ENCODE results near the gene HYCC1.

Gene HYCC1

DNA sequence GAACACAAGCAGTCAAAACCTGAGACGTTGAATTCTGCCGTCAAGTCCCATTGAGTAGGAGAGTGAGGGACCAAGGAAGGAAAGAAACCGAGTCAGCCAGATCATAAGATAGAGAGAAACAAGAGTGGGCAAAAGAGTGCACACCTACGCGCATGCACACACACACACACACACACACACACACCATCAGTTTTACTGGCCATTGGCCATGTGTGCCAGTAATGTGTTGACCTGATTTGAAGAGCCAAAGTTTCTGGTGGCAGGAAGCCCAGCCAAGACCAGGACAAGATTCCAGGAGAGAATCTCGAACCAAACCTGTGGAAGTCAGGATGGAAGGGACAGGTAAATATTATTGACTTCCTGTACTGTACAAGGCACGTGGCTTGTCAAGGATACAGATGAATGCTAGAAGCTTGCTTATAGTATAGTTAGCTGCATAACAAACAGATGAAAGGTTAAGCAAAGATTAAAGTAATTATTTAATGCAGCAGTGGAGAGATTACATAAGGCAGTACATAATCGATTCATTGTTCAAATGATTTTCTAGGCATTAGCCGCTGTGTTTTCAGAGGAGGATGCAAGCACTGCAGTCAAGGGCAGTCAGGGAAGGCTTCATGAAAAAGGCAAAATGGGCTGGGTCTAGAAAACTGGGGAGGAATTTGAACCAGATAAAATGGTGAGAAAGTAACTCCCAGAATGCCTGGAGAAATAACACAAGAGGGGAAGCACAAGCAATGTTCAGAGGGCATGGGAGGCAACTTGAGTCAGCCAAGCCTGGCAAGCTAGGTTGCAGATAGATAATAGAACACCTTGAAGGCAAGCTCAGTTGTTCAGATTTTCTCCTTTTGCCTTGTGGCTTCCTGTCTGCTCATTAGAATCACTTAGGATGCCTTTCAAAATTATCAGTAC, 2.7 kb upstream of the HYCC1 start:
- no peak for DNase-seq (ENCODE audit: low read depth, low spot score)

DNA sequence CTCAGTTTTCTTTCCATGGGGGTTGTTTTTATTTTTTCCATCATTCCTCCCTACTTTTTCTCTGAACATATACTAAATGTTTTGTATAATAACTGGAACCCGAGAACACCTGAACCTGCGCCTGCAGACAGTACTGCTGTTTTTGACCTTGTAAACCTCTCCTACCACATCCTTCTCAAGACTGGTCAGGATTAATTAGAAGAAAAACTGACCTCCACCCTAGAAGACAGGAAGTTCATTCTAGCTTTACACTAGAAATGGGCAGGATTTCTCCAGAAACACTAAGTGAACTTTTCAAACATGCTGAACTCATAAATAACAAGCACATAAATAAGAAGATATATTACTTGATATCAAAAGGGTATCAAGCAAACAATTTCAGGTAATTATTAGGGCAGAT, 751 bp upstream of the HYCC1 start:
- no peak for DNase-seq (ENCODE audit: low read depth, low spot score)

DNA sequence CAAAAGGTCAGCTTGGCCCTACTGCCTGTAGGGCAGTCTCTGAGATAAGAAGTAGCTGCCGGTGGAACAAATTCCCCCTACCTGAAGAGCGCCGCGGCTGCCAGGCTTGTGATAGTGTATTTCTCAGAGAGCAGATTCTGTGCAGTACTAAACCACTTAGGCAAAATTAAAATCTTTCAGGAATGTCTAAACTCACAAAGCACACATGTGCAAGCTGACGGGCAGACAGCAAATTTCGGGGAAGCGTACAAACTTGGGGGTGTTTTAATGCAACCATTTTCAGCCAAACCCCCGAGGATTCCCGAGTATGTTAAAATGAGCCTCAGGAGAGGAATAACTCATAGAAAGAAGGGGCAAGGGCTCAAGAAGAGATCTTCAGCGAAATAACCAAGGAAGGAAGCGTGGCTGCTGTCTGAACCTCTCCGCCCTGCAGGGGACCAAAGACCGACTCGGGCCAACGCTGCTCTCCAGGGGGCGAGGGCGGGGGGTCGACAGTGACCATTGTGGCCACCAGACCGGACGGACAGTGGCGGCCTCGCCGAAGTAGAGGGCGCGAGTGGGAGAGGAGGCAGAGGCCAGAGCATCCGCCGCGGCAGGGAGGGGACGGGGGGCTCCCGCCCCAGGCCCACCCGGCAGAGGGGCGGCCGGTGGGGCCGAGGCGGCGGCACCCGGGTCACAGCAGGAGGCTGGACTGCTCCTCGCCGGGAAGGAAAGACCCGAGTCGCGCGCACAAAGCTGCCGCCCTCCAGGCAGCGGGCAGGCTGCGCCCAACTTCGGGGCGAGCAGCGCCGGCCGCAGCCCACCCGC, 819 bp downstream of the HYCC1 start:
- DNase-seq (ENCODE audit: low read depth, low spot score): no peak

DNA sequence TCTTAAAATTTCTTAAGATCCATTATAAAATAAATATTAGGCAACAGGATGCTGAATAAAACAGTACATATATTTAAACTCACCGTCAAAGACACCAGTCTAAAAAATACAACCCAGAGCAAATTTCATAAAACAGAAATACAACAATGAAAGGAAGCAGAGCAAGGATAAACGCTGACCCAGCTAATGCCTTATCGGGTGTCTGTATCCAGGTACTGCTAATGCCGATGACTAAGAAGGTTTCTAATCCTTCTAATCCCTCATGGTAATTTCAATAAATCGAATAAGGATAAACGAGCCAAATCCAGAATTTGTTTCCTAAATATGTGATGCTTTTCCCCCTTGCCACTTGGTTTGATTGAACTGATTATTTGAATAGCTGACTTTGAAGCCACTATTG, 1.7 kb downstream of the HYCC1 start:
- no peak for DNase-seq (ENCODE audit: low read depth, low spot score)

DNA sequence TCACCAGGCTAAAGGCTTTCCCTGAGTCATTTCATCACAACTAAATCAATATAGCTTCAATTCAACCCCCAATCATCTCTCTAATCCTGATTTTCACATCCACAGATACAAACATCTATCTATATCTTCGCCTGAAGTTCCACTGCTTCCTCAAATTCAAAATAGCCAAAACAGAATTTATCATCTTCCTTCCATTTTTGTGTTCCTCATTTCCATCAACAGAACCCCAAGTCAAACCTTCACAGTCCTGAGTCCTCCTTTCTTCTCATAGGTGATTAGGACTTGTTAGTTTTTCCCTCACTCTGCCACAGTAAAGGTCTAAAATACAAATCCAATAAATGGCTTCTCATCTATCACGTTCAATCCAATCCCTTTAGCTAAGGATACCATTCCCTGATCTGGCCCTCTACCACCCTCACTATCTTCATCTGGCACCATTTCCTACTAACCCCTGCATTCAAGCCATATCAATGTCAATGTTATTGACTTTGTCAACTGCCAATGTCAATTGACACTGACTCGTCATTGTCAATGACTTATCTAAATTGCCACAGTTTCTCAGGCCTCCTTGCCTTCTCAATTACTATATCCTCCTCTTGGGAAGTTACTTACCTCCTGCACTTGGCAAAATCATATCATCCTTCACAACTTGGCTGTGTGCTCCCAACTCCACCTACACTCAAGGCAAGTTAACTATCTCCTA, 2.6 kb downstream of the HYCC1 start:
- DNase-seq (ENCODE audit: low read depth, low spot score): no peak

DNA sequence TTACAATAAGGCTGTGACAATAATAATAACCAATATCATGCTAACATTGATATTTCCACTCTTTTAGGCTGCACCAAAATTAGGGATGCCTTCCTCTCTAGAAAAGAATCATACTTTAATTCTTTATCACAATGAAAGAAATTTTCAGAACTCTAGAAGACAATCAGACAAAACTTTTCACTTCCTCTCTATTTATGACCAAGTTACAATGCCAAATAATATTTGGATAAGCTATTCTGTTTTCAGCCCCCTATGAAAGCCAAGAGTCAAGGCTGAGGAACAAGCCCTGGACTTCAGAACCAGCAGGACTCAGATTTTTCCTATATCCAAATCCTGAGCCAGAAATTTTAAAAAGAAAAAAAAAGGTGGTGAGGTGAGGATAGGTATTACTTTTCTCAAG, 4.6 kb downstream of the HYCC1 start:
- DNase-seq (ENCODE audit: low read depth, low spot score): no peak

DNA sequence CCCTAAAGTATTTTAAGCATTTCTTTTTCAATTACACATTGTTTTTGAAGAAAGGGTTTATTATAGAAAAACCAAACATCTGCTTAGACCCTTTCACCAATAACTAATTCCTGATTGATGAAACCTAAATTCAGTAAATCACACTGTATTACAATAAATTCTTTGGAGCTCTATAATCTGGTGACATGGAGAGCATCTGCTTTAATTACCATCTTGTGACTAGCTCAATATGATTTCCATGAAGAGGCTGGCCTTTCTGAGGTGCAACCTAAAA, 9.7 kb downstream of the HYCC1 start:
- no peak for DNase-seq (ENCODE audit: low read depth, low spot score)

DNA sequence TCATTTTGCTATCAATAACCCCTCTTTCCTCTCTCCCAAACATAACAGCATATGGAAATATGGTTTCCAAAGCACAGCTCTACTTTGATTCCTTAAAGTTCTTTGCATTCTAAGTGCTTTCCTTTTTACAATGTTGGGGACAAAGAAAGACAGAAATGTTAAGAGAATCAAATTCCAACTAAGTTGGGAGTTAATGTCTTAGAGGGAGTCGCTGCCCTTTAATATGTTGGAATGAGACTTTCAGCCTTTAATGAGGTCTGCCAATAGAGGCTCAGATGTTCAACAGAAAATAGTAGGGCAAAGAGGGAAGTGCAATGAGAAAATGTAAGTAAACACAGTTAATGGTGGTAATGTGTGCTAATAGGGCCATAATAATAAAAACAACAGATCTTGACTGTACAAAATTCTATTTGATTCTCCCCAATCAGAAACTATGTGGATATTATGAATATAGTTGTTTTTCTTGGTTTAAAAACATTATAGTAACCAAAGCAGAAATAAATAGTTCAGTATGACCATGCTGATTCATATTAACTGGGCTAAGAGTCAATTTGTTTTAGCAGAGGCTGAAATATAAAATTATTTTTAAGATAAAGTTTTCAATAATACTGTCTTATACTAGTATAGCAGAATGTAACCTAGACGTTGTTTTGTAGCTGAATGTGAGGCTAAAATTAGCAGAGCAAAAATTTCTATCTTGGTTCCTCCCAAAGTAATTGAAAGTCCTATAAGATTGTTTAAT, 10.3 kb downstream of the HYCC1 start:
- no peak for DNase-seq (ENCODE audit: low read depth, low spot score)

DNA sequence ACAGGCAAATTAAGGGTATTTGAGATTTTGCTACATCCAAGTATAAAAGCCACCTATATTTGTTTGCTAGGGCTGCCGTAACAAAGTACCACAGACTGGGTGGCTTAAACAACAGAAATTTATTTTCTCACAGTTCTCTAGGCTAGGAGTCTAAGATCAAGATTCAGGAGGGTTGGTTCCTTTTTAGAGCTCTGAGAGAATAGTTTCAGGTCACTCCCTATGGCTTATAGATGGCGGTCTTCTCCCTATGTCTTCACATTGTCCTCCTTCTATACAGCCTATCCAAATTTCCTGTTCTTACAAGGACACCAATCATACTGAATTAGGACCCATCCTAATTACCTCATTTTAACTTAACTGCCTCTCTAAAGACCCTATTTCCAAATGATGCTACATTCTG, 11.2 kb downstream of the HYCC1 start:
- DNase-seq (ENCODE audit: low read depth, low spot score): no peak

DNA sequence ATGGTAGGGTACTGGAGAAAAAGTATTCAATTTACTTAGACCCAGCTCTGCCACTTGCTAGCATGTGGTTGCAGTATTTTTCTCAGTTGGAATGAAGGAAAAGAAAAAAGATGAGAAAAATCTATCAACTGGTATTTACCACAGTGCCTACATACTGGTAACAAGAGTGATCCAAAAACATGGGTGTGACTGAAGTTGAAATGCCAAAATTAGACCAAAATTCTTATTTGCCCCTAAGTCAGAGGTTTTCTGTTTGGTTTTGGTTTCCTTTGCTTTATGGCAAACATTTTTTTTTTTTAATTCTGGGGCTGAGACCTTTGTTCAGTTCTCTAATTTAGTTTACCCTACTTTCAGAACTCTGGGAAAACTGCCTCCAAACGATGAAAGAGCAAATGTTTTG, 12.3 kb downstream of the HYCC1 start:
- no peak for DNase-seq (ENCODE audit: low read depth, low spot score)

DNA sequence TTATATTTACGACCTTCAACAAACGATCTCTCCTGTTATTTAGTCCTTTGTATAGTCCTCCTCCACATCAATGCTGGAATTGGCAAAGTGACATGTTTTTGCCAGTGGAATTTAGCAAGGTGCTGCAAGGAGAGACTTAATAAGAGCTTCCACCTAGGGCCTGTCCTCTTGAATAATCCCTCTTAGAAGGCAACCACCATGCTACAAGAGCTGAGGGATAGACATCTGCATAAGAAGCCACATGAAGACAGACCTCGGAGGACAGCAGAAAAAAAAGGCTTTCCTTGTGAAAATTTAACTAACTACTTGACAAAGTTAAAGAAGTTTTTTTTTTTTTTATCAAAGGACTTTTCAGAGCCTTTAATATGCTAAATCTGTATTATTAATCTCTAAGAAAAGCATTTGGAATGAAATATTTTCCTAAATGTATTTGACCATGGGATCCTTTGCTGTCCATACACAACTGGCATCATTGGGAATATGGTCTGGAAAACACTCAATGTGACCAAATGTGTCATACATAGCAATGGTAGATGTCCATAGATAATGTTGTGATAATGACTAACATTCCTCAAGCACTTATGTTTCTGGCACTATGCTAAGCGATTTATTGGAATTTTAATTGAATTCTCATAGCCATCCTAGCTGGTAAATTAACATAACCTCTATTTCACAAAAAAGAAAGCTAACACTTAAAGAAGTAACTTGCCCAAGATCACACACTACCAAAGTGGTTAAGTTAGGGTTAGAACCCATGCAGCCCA, 13.2 kb downstream of the HYCC1 start:
- no peak for DNase-seq (ENCODE audit: low read depth, low spot score)

DNA sequence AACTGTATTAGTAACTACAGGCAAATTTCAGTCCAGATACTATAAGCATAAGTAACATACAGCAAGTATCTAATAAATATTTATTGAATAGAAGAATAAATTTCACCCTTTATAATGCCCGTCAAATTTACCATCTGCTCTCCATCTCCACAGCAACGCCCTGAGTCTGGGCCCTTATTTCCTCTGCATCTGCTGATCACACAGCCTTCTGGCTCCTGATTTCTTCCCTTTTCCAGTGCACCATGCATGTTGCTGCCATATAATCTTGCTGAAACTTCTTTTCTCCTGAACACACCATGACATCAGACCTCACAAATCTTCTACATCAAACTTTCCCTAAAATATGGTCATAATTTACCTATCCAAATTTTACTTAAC, 15.4 kb downstream of the HYCC1 start:
- no peak for DNase-seq (ENCODE audit: low read depth, low spot score)

DNA sequence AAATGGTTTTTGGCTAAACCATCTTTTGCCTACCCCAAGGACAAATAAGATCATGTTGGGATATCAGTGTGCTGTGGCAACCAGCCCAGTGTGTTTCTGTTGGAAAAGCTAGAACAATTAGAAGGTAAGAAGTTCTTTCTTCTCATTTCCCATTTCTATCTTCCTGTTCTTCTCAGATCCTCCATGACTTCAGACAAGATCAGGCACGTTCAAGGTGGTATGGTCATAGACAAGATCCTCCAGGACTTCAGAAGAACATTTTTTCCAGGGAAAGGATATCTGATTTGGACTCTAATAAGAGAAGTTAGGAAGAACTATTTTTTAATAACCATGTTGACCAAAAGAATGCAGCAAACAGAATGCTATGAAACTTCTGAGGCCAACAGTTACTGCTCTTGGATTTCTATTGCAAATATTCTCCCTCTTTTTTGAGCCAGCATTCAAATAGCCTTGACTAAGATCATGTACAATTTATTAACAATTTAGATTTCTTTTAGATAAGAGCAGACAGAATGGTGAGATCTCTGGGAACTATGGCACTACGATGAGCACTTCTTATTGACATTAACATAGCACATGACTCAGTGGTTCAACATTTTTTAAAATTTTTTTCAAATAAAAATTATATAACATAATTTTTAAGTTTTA, 15.9 kb downstream of the HYCC1 start:
- no peak for DNase-seq (ENCODE audit: low read depth, low spot score)

DNA sequence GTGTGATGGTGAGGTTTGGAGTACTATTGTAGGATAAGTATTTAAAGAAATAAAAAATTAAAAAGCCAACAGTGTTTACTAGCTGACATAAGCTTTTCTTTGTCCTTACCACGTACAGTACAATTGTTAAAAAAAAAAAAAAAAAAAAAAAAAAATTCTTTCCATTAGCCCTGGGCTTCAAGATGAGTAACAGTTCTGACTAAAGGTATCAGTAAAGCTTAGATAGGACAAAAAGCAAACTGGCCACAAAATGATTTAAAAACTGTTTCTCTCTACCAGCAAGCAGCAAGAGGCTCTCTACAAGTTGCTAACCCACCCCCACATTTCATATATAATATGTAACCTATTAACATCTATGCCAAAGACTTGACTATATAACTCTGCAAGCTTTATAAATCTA, 17.5 kb downstream of the HYCC1 start:
- no peak for DNase-seq (ENCODE audit: low read depth, low spot score)

DNA sequence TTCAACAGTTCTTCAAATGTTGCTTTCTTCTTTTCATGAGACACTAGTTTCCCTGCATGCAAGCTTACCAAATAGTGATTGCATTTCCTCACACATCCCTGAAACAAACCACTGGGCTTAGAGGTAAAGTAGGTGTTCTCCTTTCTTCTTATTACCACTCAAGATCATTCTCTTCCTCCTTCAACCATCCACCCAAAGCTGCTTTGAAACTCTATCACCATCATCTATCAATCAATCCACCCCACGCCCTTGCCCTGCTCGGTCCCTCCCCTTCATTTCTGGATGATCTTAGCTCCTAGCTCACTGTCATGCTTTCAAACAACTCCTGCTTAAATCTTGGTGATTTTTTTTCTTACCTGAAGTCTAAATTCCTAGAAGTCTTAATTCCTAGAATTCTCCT, 18.9 kb downstream of the HYCC1 start:
- no peak for DNase-seq (ENCODE audit: low read depth, low spot score)

DNA sequence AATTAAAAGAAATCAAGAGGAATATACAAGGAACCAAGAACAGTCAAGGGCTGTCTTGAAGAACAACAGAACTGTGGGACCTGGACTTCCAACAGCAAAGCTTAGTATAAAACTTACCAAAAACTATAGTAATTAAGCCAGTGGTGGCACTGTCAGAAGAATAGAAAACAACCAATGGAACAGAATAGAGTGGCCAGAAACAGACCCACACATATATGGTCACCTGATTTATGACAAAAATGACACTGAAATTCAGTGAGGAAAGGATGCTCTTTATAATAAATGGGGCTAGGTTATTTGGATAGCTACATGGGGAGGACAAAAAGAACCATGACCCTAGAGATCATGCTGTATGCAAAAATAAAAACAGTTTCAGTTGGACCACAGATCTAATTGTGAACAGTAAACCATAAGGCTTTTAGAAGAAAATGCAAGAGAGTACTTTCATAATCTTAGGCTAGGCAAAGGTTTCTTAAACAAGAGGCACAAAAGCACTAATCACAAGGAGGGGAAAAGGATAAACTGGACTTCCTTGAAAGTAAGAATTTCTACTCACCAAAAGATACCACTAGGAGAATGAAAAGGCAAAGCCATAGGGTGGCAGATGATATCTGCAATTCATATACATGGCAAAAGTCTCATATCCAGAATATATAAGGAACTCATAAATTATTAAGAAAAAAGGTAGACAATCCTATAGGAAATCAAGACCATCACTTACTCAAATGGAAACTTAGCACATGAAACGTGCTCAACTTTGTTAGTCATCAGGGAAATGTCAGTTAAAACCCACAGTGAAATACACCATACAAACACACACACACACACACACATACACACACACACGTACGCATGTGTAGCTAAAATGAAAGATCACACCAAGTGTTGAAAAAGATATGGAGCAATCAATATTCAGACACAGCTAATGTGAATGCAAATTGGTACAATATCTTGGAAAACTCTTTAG, 20.8 kb downstream of the HYCC1 start:
- no peak for DNase-seq (ENCODE audit: low read depth, low spot score)

DNA sequence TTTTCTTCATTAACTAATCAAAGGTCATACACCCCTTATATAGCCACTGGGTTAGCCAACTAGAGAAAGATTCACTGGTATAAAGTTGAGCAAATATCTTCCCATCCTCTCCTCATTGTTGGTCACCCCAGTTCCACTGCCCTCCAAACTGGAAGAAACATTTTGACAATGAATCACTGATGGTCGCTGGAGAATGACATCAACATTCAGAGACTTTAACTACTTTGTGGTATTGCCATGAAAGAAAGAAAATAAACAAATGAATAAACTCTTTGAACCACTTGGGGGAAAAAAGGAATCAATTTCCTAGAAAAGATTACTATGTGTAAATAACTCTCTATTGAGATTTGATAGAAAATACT, 23.4 kb downstream of the HYCC1 start:
- DNase-seq (ENCODE audit: low read depth, low spot score): no peak

DNA sequence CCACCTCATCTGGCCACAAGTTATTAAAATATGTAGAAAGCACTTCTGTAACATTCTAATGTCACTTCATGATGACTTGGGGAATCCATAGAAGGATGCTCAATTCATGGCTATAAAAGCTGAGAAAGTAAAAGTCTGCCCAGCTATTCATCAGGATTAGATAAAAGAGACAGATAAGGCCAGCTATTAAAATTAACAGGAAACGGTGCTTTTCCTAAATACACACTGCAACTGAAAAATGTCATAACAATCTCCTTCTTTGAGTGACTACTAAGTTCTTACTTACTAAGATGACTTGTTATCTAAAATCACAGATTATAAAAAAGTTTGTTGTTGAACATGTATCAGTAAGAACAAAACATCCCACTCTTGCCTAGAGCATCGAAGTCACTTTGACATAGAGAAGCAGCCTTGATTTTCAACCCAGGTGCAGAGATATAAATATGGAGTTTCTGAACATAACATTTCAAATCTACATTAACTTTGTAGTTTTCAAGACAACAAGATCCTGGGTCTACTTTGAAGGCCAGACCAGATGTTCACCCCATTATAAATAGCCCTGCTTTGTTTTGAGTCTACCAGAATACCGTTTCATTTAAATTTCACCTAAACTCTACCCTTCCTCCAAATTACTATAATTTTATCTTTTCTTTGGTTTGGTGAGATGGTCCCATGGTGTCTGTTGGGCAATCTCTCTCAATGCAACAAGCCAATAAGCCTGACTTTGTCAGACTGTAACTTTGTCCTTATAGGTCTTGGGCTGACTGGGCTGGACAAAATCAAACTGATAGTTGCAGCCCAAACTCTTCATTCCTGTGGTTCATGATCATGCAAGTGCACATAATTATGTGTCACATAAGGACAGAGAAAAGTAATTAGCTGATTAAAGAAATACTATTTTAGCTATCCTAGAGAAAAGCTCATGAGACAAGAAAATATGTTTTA, 24.0 kb downstream of the HYCC1 start:
- DNase-seq (ENCODE audit: low read depth, low spot score): no peak

Data from brain pericyte (primary cell).